ENCODE results near the gene ZNF536.

Gene ZNF536

GRCh38 chr19:30539981-30540380 is 167.8 kb downstream of the ZNF536 start:
- DNase-seq, result no peak

GRCh38 chr19:30540761-30541160 is 168.6 kb downstream of the ZNF536 start:
- no peak for DNase-seq

- DNase-seq, result no peak
Observed at GRCh38 chr19:30541575-30541974, 169.4 kb downstream of the ZNF536 start.

- no peak for DNase-seq
Observed at GRCh38 chr19:30543243-30543945, 171.2 kb downstream of the ZNF536 start.

GRCh38 chr19:30545752-30546151 is 173.6 kb downstream of the ZNF536 start:
- no peak for DNase-seq

- no peak for DNase-seq
Observed at GRCh38 chr19:30546332-30546731, 174.1 kb downstream of the ZNF536 start.

- no peak for DNase-seq
Observed at GRCh38 chr19:30547246-30547645, 175.1 kb downstream of the ZNF536 start.

- no peak for DNase-seq
Observed at GRCh38 chr19:30549151-30549550, 177.0 kb downstream of the ZNF536 start.

GRCh38 chr19:30551271-30551670 is 179.1 kb downstream of the ZNF536 start:
- DNase-seq, result no peak

- DNase-seq, result no peak
Observed at GRCh38 chr19:30552593-30552992, 180.4 kb downstream of the ZNF536 start.

- no peak for DNase-seq
Observed at GRCh38 chr19:30555075-30555790, 183.0 kb downstream of the ZNF536 start.

GRCh38 chr19:30555791-30556110 is 183.6 kb downstream of the ZNF536 start:
- no peak for DNase-seq

- DNase-seq, result no peak
Observed at GRCh38 chr19:30556230-30556711, 184.1 kb downstream of the ZNF536 start.

GRCh38 chr19:30557212-30557611 is 185.0 kb downstream of the ZNF536 start:
- DNase-seq, result no peak

- DNase-seq, result no peak
Observed at GRCh38 chr19:30557927-30558557, 185.9 kb downstream of the ZNF536 start.

GRCh38 chr19:30558793-30559192 is 186.6 kb downstream of the ZNF536 start:
- DNase-seq, result no peak

- no peak for DNase-seq
Observed at GRCh38 chr19:30559446-30559845, 187.3 kb downstream of the ZNF536 start.

GRCh38 chr19:30562981-30563380 is 190.8 kb downstream of the ZNF536 start:
- no peak for DNase-seq

- no peak for DNase-seq
Observed at GRCh38 chr19:30563691-30564090, 191.5 kb downstream of the ZNF536 start.

- no peak for DNase-seq
Observed at GRCh38 chr19:30564551-30565011, 192.4 kb downstream of the ZNF536 start.

GRCh38 chr19:30565636-30566035 is 193.5 kb downstream of the ZNF536 start:
- DNase-seq, result no peak

GRCh38 chr19:30566681-30567420 is 194.7 kb downstream of the ZNF536 start:
- no peak for DNase-seq

- DNase-seq, result no peak
Observed at GRCh38 chr19:30567536-30568232, 195.5 kb downstream of the ZNF536 start.
